ENCODE data around the gene PDGFB.

Gene PDGFB

DNA sequence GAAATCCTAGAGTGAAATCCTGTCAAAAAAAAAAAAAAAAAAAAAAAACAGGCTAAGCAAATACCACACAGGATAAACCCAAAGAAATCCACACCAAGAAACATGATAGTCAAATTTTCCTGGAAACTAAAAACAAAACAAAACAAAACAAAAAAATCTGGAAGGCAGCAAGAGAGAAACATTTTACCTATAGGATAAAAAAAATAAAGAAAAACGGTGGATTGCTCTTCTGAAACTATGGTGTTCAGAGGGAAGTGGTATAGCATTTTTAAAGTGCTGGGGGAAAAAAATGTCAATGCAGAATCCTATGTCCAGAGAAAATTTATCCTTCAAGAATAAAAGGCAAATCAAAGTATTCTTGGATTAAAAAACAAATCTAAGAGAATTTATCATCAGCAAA is 50.7 kb downstream of the PDGFB start:
- no peak for DNase-seq

DNA sequence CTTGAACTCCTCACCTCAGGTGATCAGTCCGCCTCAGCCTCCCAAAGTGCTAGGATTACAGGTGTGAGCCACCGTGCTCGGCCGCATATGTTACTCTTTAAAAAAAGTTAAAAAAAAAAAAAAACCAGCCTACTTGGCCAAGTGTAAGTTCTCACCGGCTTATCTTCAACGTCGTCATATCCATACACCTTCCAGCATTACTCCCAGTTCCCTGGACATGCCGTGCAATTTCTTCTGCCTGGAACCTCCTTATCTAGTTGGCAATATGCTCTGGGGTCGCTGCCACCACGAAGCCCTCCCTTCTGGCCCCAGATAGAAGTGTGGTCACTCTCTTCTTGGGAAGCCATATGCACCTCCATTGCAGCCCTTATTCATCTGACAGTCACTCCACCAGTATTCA is 56.0 kb downstream of the PDGFB start:
- no peak for DNase-seq

DNA sequence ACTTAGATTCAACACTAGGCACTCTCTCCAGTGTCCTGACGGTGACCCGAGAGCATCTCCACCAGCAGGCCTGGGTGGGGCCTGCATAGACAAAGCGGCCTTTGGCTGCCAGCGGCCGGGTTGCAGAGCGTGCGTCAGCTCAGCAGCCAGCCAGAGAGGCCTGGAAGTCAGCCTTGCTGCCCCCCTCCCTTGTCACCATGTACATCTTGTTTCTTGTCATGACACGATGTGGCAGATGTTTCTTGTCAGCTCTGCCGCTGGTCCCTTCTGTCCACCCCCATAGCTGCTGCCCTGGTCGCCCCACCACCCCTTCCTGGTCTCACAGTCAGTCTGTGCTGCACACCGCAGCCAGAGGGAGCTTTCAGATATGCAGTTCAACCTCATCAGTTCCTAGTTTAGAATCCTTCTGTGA is 59.2 kb downstream of the PDGFB start:
- DNase-seq = no peak

DNA sequence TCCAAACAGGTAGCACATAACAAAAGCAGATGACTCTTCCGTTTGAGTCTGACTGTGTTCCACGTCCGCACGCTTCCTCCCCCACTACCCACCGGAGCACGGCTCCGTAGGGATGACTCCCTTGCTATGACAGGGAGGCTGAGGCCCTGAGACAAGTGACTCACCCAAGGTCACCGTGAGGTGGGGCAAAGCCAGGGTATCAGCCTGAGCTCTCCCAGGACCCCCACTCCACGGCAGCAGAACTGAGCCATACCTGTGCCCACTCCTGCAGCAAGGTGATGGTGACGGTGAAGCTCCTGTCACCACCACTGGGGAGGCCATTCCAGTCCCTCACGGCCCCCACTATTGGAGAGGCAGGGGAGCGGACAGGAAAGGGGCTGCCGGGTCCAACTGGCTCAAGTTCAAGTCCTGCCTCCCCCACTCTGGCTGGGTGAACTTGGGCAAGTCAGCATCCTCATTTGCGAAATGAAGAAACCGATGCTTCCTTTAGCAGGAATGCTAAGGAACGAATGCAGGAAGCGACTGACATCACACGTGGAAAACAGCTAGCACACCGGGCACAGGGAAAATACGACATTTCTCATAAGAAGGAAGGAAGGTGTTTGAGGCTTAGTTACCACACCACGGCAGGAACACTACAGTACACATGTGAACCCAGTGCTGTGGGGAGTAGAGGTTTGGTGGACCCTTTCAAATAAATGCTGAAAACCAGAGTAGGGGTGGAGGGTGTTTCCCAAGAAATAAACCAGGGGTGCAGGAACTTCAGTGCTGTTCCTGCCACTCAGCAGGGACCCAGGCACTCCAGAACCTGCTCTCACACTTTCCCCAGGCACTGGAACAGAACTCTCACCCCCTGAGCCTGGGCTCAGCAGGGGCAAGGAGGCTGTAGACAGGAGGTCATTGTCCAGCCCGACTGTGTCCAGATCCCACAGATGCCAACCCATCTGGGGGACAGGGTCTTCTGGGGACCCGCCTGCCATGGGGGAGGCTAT is 59.9 kb downstream of the PDGFB start:
- DNase-seq = no peak

DNA sequence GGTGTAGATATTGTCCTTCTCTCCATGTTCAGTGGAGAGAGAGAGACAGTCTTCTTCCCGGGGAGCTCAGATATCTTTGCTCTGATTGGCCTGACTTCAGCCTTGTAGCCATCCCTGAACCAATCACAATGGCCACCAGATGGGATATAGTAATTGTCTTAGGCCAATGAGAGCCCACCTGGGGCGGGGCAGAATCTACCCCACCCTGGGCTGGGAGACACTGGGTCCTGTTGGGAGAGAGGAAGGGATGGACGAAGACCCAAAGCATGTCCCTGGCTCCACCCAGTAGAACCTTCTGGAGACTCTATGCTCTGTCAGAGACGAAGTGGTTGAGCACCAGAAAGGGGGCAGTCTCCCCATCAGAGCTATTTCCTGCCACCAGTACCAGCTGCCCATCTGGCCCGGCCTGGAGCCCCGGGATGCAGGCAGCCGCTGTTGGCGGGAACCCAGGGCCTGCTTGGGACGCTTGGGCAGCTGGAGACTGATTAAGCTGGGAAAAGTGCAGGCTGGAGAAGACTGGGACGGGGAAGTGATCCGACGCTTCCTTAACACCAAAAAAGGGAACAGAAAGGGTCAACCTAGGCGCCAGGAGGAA is 60.7 kb downstream of the PDGFB start:
- DNase-seq = peak; percentile 68 to 90

DNA sequence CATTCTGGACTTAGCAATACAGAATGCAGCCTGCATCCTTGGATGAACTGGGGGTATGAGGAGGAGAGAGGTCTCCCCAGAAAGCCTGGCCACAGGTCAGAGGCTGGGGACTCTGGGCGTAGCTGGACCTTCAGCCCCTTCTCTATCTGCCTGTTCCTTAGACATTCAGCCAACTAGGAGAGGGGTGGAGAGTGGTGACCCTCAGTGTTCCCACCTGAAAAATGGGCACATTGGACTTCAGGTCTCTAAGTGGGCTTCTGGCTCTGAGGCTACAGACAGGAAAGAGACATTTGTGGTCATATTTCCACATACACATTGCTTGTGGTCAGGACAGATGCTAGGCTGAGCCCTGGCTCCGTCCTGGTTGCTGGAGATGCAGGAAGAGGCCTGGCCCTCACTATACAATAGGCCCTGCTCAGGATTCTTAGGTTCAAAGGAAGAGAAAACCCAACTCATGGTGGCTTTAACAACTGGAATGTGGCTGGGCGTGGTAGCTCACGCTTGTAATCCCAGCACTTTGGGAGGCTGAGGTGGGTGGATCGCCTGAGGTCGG is 62.2 kb downstream of the PDGFB start:
- DNase-seq = no peak

DNA sequence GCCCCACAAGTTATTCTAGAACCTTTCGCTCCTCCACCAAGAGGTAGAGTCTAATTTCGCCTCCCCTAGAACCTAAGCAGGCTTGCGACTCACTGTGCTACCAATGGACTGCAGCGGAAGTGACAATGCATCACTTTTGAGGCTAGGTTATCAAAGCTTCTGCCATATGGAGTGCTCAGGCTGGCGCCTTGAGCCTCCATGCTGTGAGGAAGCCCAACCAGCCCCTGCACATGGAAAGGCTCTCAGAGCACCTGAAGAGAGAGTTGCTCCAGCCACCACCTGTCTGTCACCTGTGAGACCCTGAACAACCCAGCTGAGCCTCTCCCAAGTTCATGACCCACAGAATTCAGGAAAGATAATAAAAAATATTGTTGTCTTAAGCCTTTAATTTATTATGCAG is 63.0 kb downstream of the PDGFB start:
- DNase-seq = no peak

DNA sequence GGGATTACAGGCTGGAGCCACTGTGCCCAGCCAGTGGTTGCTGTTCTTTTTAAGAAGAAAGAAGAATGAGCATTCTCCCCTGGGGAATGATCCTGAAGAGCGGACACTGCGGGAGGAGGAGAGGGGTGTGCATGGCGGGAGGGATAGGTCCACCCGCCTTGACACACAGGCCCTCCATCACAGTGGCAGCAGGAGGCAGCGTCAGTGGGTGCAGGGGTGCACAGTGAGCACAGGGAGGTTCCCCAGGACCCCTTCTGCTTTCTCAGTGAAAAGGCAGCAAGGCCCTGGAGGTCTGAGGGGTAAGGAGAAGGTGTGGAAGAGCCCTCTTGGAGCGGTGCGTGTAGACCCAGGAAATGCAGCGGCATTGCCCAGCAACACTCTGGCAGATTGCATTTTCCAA is 63.4 kb downstream of the PDGFB start:
- DNase-seq = no peak

DNA sequence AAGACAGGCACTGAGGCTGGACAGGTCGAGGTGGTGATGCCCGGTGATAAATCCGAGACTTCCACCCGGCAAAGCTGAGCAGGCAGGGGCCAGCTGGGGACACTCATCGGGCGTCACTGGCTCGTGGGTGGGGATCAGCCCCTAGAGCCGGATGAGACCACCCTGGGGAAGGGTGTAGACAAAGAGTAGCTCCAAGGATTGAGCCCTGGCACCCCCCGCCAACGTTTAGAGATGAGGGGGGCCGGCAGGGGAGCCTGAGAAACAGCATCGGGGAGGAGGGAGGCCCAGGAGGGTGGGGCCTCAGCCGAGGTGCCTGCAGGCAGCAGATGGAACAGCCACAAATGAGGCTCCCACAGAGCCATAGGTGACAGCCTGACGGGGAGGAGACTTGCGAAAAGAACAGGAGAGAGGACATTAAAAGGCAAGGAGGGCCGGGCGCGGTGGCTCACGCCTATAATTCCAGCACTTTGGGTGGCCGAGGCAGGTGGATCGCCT is 64.9 kb downstream of the PDGFB start:
- peak; percentile 58 to 80 for DNase-seq

DNA sequence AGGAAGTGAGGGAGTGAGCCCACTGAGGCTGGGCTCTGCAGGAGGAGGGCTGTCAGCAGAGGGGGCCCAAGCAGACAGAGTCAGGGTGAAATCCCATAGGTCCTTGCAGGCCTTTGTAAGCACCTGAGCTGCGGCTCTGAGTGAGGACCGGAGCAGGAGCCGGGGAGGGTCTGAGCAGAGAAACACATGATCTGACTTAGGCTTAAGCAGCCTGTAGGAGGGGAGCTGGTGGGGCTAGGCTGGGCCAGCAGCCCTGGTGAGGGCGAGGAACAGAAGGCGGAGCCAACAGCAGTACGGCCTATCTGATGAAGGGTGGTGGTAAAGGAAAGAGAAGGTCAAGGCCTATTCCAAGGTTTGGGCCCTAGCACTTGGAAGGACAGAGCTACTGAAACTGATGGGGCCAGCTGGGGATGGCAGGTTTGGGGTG is 65.4 kb downstream of the PDGFB start:
- DNase-seq = peak in 1 of 2 experiments; percentile 45

DNA sequence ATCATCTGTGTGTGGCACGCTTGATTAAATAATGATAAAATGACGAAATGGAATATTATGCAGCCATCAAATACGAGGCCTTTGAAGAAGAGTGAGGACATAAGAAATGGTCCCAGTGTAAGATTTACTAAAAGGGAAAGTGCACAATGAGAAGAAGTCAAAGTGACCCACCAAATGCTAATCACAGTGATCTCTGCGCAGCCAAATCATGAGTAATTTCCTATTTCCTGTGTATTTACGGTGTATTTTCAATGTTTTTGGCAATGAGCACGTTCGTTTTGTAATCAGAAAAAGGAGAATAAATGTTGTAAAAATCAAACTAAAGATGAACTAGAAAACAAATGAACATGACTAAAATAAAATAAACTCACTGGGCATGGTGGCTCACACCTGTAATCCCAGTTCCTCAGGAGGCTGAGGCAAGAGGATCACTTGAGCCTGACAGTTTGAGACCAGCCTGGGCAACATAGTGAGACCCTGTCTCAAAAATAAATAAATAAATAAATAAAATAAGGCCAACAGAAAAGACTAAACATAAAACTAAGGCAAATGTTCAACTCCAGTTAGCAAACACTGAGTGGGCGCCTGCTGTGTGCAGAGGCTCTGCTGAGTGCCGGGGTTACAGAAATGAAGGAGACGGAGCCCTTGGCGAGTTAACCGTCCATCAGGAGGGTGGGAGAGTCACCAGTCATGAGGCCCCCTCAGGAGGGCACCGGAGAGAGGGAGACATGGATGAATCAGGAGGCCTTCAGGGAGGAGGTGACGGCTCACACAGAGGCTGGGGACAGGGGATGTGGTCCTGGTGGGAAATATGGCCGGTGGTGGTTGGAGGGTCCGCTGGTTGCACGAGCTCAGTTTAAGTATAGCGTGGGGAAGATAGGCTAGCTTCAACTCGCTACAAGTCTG is 66.3 kb downstream of the PDGFB start:
- DNase-seq = no peak

DNA sequence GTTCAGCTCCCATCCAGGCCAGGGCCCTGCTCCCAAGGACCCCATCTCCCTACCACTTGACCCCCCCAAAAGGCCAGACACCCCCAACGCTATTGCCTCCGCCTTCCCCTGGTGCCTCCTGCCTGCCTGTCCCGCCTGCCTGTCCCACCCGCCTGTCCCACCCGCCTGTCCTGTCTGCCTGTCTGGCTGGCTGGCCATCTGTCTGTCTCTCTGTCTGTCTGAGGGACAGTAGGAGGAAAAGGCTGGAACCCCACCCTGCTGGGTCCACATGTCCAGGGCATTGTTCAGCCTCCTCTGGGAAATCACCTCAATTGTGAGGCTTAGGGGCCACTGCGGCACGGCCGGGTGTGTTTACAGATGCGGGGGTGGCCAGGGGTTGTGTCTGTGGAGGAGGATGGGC is 67.0 kb downstream of the PDGFB start:
- no peak for DNase-seq

DNA sequence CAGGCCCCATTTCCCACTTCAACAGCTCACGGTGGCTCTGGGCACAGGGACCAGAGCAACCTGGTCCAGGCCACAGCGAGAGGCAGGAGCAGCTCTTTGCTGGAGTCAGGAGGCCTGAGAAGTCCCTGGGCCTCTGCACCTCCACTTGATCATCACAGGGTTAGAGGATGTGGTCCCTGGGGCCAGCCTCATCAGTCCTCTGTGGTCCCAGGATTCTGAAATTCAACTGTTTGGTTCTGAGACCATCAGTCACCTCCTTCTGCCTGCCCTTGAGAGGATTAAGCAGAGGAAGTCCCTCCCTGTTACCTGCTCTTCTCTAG is 67.4 kb downstream of the PDGFB start:
- DNase-seq = no peak

DNA sequence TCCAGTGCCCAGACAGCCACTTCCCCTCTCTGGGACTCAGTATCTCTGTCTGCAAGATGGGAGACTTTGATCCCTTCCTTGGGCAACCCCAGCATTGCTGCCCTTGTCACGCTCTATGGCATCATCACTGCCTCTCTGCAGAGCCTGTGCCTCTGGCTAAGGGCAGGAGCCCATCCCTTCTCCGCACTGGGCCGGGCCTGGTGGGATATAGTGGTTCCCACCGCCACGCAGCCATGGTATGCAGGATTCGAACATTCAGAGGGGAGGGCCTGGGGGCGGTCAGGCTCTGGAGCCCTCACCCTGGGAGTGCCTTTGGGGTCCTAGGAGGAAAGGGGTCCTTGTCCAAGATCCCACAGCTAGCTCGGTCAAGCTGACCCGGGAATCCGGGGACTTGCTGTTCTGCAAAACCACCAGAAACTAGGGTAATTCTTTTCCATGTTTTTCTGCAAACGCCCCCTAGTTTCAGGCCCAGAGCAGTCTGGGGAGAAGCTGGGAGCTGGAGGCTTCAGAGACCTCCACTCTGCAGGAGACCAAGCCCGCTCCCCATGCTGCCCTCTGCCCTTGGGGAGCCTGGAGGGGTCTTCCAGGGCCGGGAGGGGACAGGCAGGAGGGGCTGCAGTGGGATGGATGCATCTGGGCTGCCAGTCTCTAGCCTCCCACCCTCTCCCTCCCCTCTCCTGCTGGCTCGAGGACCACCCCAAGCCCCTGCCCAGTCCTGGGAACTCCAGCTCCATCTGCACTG is 67.9 kb downstream of the PDGFB start:
- DNase-seq = no peak

DNA sequence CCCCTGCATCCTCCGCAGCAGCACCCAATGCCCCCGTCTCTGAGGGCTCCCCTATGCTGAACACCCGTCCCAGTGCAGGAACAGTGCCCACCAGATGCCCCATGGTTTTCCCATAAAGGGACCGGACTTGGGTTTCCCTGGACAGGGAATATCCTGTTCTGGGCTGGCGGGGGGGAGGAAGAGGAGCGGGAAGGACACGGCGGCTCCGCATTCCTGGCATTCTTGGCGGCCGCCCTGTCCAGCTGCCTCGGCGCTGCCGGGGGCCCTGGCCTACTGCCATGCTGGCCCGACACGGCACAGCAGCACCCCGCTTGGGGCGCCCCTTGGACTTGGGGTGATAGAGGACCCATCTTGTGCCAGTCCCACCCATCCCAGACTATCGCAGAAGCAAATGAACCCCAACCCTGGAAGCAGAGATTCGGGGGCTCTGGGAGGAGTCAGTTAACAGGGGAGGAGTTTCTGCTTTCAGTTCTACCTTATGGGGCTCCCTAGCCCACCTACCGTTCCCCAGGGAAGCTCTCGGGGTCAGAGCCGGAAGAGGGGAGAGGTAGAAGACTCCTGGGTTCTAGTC is 68.6 kb downstream of the PDGFB start:
- DNase-seq = no peak

DNA sequence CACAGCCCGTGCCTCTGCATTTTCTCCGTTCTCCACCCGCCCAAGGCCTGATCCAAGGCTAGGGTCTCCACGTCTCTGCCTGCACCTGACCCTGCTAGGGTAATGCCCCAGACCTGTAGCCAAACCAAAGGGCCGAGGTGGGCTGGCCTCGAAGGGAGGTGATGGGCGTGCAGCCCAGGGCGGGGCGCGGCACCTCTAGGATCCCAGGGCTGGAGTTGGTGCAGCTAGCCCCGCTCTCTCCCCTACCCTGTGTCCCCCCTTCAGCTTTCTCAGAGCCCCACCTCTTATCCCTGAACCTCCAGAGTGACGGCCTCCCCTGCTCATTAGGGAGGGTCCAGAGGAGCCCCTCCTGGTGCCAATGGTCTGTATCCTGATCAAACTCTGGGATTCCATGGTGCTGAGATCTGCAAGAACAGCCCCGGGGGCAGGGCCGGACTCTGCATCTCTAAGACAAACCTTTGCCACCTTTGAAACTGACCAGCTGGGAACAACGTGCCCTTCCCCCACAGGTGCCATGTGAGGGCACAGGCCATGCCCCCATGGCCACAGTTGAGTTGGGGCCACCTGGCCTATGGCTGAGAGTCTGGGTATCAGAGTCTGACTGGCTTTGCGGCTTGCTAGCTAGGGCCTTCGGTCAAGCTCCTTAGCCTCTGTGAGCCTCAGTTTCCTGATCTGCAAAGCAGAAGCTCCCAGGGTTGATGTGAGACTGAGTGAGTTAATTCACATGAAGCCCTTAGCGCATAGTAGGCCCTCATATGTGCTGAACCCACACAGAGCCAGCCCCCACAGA is 69.2 kb downstream of the PDGFB start:
- DNase-seq = no peak

DNA sequence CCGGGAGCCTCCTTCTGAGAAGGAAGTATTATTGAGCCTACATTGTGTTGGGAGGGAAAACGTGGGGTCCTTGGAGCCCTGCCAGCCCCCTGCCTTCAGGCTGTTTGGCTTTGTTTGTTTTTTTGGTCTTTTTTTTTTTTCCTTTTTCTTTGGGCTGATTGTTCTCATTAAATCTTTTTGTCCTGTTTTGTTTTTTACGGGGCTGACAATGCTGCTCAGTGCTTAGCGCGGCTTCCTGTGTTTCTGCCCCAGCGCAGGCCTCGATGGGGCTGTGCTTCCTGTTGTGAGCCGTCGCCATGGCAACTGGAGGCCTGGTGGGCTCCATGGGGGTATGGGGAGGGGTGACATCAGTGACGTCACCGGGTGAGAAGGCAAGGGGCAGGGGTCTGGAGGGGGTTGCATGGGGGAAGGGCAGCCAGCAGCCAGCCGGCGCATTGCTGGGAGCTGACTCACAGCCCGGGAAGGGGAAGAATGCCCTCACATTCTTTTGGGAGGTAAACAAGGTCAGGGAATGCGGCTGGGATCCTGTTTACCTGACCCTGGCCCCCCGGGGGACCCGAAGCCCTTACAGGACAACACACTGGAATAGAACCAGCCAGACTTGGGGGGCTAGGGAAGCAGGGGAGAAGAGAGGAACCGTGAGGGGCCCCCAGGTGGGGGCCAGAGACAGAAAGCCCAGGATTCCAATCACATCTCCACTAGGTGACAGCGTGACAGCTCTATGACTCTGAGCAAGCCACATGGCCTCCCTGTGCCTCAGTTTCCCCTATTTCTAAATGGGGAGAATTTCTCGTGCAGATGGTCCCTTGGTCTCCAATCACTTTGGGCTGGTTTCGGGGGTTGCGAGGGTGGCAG is 70.1 kb downstream of the PDGFB start:
- no peak for DNase-seq

DNA sequence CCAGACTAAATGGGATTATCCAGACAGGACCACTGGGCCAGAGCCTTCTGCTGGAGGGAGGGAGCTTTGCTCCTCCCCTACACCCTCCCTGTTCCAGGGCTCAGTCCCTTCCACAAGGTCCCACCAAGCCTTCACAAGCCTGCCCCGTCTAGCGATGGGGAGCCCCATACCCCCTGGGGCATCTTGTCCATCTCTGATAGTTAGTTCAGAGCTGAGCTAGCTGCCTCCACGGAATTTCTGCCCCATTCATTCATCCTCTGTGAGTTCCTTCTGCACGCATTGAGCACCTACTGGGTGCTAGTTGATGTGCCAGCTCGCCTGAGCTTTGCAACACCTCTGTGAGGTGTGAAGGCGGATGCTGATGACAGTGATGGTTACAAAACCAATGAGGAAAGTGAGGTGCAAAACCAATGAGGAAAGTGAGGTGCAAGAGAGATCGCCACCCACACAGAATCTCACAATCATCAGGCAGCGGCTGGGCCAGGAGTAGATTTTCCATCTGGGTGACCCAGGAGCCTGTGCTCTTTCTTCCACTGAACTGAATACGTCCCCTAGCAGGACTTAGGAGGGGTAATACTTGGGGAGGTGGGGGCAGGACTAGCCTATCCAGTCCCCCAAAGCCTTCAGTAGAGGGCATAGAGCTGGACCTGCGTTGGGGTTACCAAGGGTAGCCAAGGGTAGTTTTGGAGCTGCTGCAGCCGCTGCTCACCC is 70.8 kb downstream of the PDGFB start:
- DNase-seq = no peak

All from NCI-H524 (cell line).